Measurements from ENCODE around the gene MRTFB. TPM values are rescaled to one million over a fixed set of nuclear protein-coding genes. Genes with fewer than 3 reads are reported as not detected.
A peak's percentile ranks its signal among the peaks of the same experiment; 100 is the strongest.

Gene MRTFB
- total and polyA plus RNA-seq, 2 of the 13 experiments (the other 11 are each of a cell fraction or from before 2014, with no cell fraction given): 11.4 to 14.0 TPM

DNA sequence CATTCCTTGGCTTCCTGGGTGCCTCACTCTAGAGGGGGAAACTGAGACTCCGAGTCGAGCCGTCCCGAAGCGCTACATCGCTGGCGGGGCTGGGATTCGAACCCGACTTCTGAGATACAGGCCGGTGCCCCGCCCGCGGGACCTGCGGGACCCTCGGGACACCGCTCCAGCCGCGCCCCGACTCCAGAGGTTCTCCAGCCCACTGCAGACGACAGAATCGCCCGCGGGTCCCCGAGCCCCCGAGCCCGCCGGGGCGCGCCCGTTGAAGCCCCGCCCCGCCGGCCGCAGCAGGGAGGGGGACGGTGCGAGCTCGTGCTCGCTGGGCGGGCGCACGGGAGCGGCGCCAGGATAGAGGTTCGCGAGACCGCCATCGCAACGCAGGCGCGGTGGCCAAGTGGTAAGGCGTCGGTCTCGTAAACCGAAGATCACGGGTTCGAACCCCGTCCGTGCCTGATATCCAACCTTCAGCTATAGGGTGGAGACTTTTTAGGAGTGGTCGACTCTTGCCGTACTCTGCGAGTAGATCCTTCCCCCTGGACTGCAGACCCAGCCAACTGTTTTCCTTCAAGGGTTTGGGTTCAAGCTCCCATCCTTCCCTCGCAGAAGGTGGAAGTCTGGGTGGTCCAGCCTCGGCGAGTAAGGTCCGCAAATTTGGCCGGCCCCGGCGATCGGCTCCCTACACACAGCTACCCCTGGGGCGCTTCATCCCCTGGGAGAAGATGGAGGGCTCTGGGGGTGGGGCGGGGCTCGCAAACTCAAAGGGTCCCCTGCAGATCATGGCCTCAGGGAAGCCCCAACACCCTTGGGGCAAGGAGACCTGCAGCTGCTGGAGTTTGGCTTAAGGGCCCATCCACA is 214.6 kb downstream of the MRTFB start (continued):
- TF ChIP-seq GABPA (IDR thresholded peaks at IDR 0.05; ENCODE audit: low read depth, low read length): 0 out of 2 replicates have a peak, but pooled peaks have one; percentile 7
- no peak; the same call in 1 of the 2 replicates for TF ChIP-seq GABPA (CRISPR knock-in tag; IDR thresholded peaks at IDR 0.05; ENCODE audit: low read depth)
- no peak for TF ChIP-seq ZFAT (CRISPR knock-in tag; conservative IDR thresholded peaks at IDR 0.05)
- no peak for TF ChIP-seq ZNF562 (CRISPR knock-in tag; IDR thresholded peaks at IDR 0.05; ENCODE audit: borderline replicate concordance)
- TF ChIP-seq KMT2B (CRISPR knock-in tag; IDR thresholded peaks at IDR 0.05): peak; percentile 96
- peak; percentile 92 for TF ChIP-seq ARNTL (CRISPR knock-in tag; IDR thresholded peaks at IDR 0.05)
- no peak for TF ChIP-seq ARHGAP35 (CRISPR knock-in tag; IDR thresholded peaks at IDR 0.05; ENCODE audit: borderline replicate concordance)
- TF ChIP-seq AGO1 (IDR thresholded peaks at IDR 0.05; ENCODE audit: low read depth, low read length, poor library complexity, severe bottlenecking): peak; percentile 15
- no peak for TF ChIP-seq SYNCRIP (IDR thresholded peaks at IDR 0.05; ENCODE audit: insufficient read depth, low read depth, low read length)
- peak; percentile 59; the same call in 1 of the 2 replicates for TF ChIP-seq EED (CRISPR knock-in tag; IDR thresholded peaks at IDR 0.05)
- peak; percentile 50; the same call in 1 of the 2 replicates for TF ChIP-seq ATRX (CRISPR knock-in tag; IDR thresholded peaks at IDR 0.05; ENCODE audit: borderline replicate concordance)
- TF ChIP-seq ZNF354B (CRISPR knock-in tag; IDR thresholded peaks at IDR 0.05): no peak; the same call in none of the 2 replicates
- TF ChIP-seq KDM4B (CRISPR knock-in tag; IDR thresholded peaks at IDR 0.05): peak; percentile 84
- TF ChIP-seq, protein P1, sequence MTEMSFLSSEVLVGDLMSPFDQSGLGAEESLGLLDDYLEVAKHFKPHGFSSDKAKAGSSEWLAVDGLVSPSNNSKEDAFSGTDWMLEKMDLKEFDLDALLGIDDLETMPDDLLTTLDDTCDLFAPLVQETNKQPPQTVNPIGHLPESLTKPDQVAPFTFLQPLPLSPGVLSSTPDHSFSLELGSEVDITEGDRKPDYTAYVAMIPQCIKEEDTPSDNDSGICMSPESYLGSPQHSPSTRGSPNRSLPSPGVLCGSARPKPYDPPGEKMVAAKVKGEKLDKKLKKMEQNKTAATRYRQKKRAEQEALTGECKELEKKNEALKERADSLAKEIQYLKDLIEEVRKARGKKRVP (CRISPR knock-in tag; IDR thresholded peaks at IDR 0.05): no peak
- peak; percentile 19 for TF ChIP-seq SMAD9 (CRISPR knock-in tag; IDR thresholded peaks at IDR 0.05)
- TF ChIP-seq MAX (IDR thresholded peaks at IDR 0.05): peak; percentile 87
- peak; percentile 72; the same call in 1 of the 2 replicates for TF ChIP-seq BRD4 (CRISPR knock-in tag; IDR thresholded peaks at IDR 0.05)
- TF ChIP-seq, protein P2, sequence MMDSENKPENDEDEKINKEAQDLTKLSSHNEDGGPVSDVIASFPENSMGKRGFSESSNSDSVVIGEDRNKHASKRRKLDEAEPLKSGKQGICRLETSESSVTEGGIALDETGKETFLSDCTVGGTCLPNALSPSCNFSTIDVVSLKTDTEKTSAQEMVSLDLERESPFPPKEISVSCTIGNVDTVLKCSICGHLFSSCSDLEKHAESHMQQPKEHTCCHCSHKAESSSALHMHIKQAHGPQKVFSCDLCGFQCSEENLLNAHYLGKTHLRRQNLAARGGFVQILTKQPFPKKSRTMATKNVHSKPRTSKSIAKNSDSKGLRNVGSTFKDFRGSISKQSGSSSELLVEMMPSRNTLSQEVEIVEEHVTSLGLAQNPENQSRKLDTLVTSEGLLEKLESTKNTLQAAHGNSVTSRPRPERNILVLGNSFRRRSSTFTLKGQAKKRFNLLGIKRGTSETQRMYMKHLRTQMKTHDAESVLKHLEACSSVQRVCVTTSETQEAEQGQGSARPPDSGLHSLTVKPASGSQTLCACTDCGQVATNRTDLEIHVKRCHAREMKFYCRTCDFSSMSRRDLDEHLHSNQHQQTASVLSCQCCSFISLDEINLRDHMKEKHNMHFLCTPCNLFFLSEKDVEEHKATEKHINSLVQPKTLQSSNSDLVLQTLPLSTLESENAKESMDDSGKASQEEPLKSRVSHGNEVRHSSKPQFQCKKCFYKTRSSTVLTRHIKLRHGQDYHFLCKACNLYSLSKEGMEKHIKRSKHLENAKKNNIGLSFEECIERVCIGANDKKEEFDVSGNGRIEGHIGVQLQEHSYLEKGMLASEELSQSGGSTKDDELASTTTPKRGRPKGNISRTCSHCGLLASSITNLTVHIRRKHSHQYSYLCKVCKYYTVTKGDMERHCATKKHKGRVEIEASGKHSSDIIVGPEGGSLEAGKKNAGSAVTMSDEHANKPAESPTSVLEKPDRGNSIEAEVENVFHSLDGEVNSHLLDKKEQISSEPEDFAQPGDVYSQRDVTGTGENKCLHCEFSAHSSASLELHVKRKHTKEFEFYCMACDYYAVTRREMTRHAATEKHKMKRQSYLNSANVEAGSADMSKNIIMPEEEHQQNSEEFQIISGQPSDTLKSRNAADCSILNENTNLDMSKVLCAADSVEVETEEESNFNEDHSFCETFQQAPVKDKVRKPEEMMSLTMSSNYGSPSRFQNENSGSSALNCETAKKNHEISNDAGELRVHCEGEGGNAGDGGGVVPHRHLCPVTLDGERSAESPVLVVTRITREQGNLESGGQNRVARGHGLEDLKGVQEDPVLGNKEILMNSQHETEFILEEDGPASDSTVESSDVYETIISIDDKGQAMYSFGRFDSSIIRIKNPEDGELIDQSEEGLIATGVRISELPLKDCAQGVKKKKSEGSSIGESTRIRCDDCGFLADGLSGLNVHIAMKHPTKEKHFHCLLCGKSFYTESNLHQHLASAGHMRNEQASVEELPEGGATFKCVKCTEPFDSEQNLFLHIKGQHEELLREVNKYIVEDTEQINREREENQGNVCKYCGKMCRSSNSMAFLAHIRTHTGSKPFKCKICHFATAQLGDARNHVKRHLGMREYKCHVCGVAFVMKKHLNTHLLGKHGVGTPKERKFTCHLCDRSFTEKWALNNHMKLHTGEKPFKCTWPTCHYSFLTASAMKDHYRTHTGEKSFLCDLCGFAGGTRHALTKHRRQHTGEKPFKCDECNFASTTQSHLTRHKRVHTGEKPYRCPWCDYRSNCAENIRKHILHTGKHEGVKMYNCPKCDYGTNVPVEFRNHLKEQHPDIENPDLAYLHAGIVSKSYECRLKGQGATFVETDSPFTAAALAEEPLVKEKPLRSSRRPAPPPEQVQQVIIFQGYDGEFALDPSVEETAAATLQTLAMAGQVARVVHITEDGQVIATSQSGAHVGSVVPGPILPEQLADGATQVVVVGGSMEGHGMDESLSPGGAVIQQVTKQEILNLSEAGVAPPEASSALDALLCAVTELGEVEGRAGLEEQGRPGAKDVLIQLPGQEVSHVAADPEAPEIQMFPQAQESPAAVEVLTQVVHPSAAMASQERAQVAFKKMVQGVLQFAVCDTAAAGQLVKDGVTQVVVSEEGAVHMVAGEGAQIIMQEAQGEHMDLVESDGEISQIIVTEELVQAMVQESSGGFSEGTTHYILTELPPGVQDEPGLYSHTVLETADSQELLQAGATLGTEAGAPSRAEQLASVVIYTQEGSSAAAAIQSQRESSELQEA (CRISPR knock-in tag; IDR thresholded peaks at IDR 0.05; ENCODE audit: not compliant biosample characterization): no peak
- peak; percentile 90 for TF ChIP-seq ATF2 (CRISPR knock-in tag; IDR thresholded peaks at IDR 0.05)

Measured in HepG2 (cell line).